HG03460 (cell line): ENCODE data around the gene GPC4.

Source experiments
- ATAC-seq: cut with Tn5 transposase; IDR thresholded peaks from one replicate; pipeline ENCODE4 v1.9.1; 2021; ENCODE audit not compliant: unreplicated experiment

Gene GPC4

GRCh38 chrX:133415276-133416105 is at the start of gene GPC4:
Gene GPC4 (minus strand): TSS chrX:133415489. CDS start chrX:133414965, 524 bp downstream.
- ATAC-seq, result no peak

GRCh38 chrX:133461231-133461630 is 45.9 kb upstream of the GPC4 start:
- ATAC-seq, result no peak

GRCh38 chrX:133454924-133455323 is 39.6 kb upstream of the GPC4 start:
- no peak for ATAC-seq

GRCh38 chrX:133454491-133454914 is 39.2 kb upstream of the GPC4 start:
- ATAC-seq, result no peak

- no peak for ATAC-seq
These were observed 33.3 kb upstream of the GPC4 start for GRCh38 chrX:133448512-133449076.

GRCh38 chrX:133444952-133445831 is 29.9 kb upstream of the GPC4 start:
- no peak for ATAC-seq

GRCh38 chrX:133444196-133444595 is 28.9 kb upstream of the GPC4 start:
- no peak for ATAC-seq

- ATAC-seq, result no peak
These were observed 25.5 kb upstream of the GPC4 start for GRCh38 chrX:133440797-133441163.

- ATAC-seq, result no peak
These were observed 24.9 kb upstream of the GPC4 start for GRCh38 chrX:133440081-133440796.

- no peak for ATAC-seq
These were observed 22.5 kb upstream of the GPC4 start for GRCh38 chrX:133437766-133438165.

GRCh38 chrX:133437356-133437755 is 22.1 kb upstream of the GPC4 start:
- no peak for ATAC-seq

GRCh38 chrX:133435544-133436124 is 20.3 kb upstream of the GPC4 start:
- ATAC-seq, result no peak

GRCh38 chrX:133434197-133434820 is 19.0 kb upstream of the GPC4 start:
- no peak for ATAC-seq

- ATAC-seq, result no peak
These were observed 4.6 kb upstream of the GPC4 start for GRCh38 chrX:133419911-133420310.

- no peak for ATAC-seq
These were observed 3.3 kb upstream of the GPC4 start for GRCh38 chrX:133418588-133418987.

GRCh38 chrX:133417364-133417763 is 2.1 kb upstream of the GPC4 start:
- no peak for ATAC-seq

- ATAC-seq, result no peak
These were observed 648 bp downstream of the GPC4 start for GRCh38 chrX:133414406-133415275.

- no peak for ATAC-seq
These were observed 1.9 kb downstream of the GPC4 start for GRCh38 chrX:133413218-133413925.

GRCh38 chrX:133412665-133413064 is 2.6 kb downstream of the GPC4 start:
- no peak for ATAC-seq
